Measurements from ENCODE around the gene ZFR. TPM values are rescaled to one million over a fixed set of nuclear protein-coding genes. Genes with fewer than 3 reads are reported as not detected.
A peak's percentile ranks its signal among the peaks of the same experiment; 100 is the strongest.

Gene ZFR
- polyA plus RNA-seq, 2 of the 4 experiments (the other 2 are of a cell fraction), result 65.6 to 107 TPM

DNA sequence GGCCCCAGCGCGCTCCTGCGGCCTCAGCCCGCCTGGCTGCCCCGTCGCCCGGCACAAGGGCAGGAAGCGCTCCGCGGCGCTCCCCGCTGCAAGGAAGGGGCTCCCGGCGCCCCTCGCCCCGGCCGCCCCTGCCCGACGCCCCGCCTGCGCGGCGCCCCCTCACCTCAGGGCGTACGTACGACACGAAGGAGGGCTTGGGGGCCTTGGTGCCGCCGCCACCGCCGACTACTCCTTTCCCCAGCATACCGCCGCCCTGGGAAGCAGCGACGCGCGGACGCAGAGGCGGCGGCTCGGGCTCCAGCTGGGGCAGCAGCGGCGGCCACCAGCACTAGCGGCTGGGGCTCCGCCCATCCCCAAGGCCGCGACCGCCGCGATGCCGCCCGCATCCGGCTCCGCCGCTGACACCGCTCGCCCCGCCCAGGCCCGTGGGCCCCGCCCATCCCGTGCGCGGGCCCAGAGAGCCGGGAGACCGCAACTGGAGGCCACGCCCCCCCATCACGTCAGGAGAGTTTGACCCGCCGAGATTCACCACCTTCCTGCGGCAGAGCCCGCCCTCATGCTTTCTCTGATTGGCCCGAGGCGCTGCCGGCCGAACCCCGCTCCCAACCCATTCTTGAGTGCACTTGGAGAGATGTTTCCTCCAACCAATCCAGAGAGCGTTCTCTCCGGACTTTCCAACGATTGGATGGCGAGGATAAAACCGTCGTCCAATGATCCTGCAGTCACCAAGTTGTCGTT, 131.8 kb downstream of the ZFR start, which contains the start of gene MTMR12:
Gene MTMR12 (minus strand): TSS at position 345 of the 738 bp plus-strand sequence. CDS start 101 bp downstream, at position 244.
- ATAC-seq (peak; percentile 98 to 99), DNase-seq (ENCODE audit: low read depth in 1 of 2, low spot score in 1 of 2) (peak; percentile 99), FAIRE-seq (peak; percentile 18)
- CTCF ChIA-PET, result interaction anchor here (0.6 kb wide), 1 partner anchor 9 kb away, joined by 3 read pairs; no protein-coding TSS in a partner anchor
- Histone ChIP-seq H3K4me2 (peak within 1 kb of the TSS; percentile 91), H3K4me1 (peaks cover 9% of the 10 kb centered on the region), H3K4me3 (peak within 1 kb of the TSS; percentile 99), H3K27ac (peak within 1 kb of the TSS; percentile 94 to 95), H3K9me3 (no peaks in the 10 kb centered on the region)
- TF ChIP-seq JUN (IDR thresholded peaks at IDR 0.05), result peak in 1 of 2 experiments; percentile 49; a peak in 1 of 5 replicates
- TF ChIP-seq POLR2A (IDR thresholded peaks at IDR 0.05; ENCODE audit: low read length), result peak; percentile 92
- peak; percentile 53; the same call in 1 of the 2 replicates for TF ChIP-seq BHLHE40 (IDR thresholded peaks at IDR 0.05; ENCODE audit: low read depth, low read length)
- TF ChIP-seq PHF8 (IDR thresholded peaks at IDR 0.05; ENCODE audit: borderline replicate concordance, low read depth), result peak; percentile 82
- peak; percentile 94 for TF ChIP-seq PBX3 (IDR thresholded peaks at IDR 0.05)
- no peak for TF ChIP-seq RCOR1 (IDR thresholded peaks at IDR 0.05; ENCODE audit: low read depth, low read length)
- TF ChIP-seq JUNB (IDR thresholded peaks at IDR 0.05), result no peak
- TF ChIP-seq, protein P1, sequence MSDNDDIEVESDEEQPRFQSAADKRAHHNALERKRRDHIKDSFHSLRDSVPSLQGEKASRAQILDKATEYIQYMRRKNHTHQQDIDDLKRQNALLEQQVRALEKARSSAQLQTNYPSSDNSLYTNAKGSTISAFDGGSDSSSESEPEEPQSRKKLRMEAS (IDR thresholded peaks at IDR 0.05), result 0 out of 2 replicates have a peak, but pooled peaks have one; percentile 20
- TF ChIP-seq RFX5 (IDR thresholded peaks at IDR 0.05), result peak; percentile 94
- under 1% methylated on average over 25 of the region's 83 CpGs for WGBS (ENCODE audit: missing lambda C conversion rate)
- POLR2A ChIA-PET, result interaction anchor here (1.5 kb wide), 1 partner anchor 139 kb away, joined by 3 read pairs; the partner anchor contains the start of gene GOLPH3

DNA sequence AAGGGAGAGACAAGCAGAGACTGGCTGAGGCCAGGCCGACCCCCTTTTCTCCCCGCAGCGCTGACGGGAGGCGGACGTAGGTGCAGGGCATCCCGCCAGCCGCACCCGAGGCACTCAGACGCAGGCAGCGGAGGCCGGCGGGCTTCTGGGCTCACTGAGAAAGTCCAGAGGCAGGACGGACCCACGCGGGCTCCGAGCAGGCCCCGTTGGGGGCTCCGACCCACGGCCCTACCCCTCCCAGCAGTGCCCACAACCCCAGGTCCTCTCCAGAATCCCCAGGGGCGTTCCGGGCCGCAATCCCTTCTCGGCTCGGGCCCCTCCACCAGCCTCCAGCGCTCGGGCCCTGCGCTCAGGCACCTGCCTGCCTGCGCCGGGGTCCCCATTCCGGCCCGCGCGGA, 132.3 kb downstream of the ZFR start:
- POLR2A ChIA-PET, result interaction anchor here (1.5 kb wide), 1 partner anchor 138 kb away, joined by 3 read pairs; the partner anchor contains the start of gene GOLPH3
- ATAC-seq, result peak; percentile 21 to 62
- DNase-seq (ENCODE audit: low read depth in 1 of 2, low spot score in 1 of 2), result peak; percentile 37 to 47
- FAIRE-seq, result no peak
- H3K9me3 ChIP-seq, result no peaks in the 10 kb centered on the region
- TF ChIP-seq POLR2AphosphoS2 (conservative IDR thresholded peaks at IDR 0.05; ENCODE audit: low read length), result no peak
- no peak for TF ChIP-seq GATA3 (IDR thresholded peaks at IDR 0.05; ENCODE audit: borderline replicate concordance)
- no peak for TF ChIP-seq FOSL2 (IDR thresholded peaks at IDR 0.05)
- no peak for TF ChIP-seq FOSL2 (CRISPR knock-in tag; IDR thresholded peaks at IDR 0.05)
- TF ChIP-seq, protein P2, sequence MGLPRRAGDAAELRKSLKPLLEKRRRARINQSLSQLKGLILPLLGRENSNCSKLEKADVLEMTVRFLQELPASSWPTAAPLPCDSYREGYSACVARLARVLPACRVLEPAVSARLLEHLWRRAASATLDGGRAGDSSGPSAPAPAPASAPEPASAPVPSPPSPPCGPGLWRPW (IDR thresholded peaks at IDR 0.05), result no peak
- no peak for TF ChIP-seq ZNF302 (CRISPR knock-in tag; IDR thresholded peaks at IDR 0.05)
- TF ChIP-seq ZC3H11A (IDR thresholded peaks at IDR 0.05), result no peak
- TF ChIP-seq RARB (CRISPR knock-in tag; IDR thresholded peaks at IDR 0.05), result no peak
- TF ChIP-seq, protein P3, sequence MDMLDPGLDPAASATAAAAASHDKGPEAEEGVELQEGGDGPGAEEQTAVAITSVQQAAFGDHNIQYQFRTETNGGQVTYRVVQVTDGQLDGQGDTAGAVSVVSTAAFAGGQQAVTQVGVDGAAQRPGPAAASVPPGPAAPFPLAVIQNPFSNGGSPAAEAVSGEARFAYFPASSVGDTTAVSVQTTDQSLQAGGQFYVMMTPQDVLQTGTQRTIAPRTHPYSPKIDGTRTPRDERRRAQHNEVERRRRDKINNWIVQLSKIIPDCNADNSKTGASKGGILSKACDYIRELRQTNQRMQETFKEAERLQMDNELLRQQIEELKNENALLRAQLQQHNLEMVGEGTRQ (IDR thresholded peaks at IDR 0.05), result no peak
- TF ChIP-seq, protein P4, sequence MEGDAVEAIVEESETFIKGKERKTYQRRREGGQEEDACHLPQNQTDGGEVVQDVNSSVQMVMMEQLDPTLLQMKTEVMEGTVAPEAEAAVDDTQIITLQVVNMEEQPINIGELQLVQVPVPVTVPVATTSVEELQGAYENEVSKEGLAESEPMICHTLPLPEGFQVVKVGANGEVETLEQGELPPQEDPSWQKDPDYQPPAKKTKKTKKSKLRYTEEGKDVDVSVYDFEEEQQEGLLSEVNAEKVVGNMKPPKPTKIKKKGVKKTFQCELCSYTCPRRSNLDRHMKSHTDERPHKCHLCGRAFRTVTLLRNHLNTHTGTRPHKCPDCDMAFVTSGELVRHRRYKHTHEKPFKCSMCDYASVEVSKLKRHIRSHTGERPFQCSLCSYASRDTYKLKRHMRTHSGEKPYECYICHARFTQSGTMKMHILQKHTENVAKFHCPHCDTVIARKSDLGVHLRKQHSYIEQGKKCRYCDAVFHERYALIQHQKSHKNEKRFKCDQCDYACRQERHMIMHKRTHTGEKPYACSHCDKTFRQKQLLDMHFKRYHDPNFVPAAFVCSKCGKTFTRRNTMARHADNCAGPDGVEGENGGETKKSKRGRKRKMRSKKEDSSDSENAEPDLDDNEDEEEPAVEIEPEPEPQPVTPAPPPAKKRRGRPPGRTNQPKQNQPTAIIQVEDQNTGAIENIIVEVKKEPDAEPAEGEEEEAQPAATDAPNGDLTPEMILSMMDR (IDR thresholded peaks at IDR 0.05), result no peak
- H3K27ac ChIP-seq, result peak overlapping the region; percentile 94 to 95
- WGBS (ENCODE audit: missing lambda C conversion rate), result 3% methylated on average over 23 of the region's 34 CpGs
- H3K4me3 ChIP-seq, result peak overlapping the region; percentile 99
- H3K4me1 ChIP-seq, result peaks cover 9% of the 10 kb centered on the region
- H3K4me2 ChIP-seq, result peak overlapping the region; percentile 91
- CTCF ChIA-PET, result no interaction called here

Data from A549 (cell line).